K562 (cell line): ENCODE results near the gene MDP1. TPM values are rescaled to one million over a fixed set of nuclear protein-coding genes. Genes with fewer than 3 reads are reported as not detected.

Source experiments
- ATAC-seq: fragments of 200-7000 bp; cut with Tn5 transposase; 3 replicates; pipeline ENCODE4 v1.9.1; 2020; ENCODE audit warnings: moderate library complexity
- BruUV-seq: library from RNA; stranded (reverse); fragments of 400-500 nt; replicated peaks from 2 replicates; lab custom pipeline; 2021; lab: Mats Ljungman, UMichigan
- CTCF ChIA-PET: fragments of 300-600 bp; formaldehyde crosslinking; extraction: SDS; loops from one replicate; lab custom pipeline; 2021; ENCODE audit warnings: low intra/inter-chr PET ratio; lab: Yijun Ruan, JAX
- POLR2A ChIA-PET: fragments of 300-600, 350-650 bp; sonication (Branson Sonifier 250); formaldehyde crosslinking; extraction: SDS; loops from one replicate; lab custom pipeline; 2021; ENCODE audit warnings: antibody characterized with exemption, inconsistent platforms; lab: Yijun Ruan, JAX
- DNase-seq, 4 experiments: peaks; one replicate each; pipeline versions ENCODE4 v3.0.0 to v3.0.0-alpha.2; 2011 to 2018; ENCODE audit warnings: low spot score in 3 of 4, mixed read lengths in 3 of 4; ENCODE audit errors: extremely low read depth in 1 of 4
- FAIRE-seq: peaks from 2 replicates; lab custom pipeline; 2011; peaks lifted over from hg19 to GRCh38; lab: Jason Lieb, UNC
- H2AFZ ChIP-seq: 2 replicates; pipeline ENCODE4 v1.6.0; 2011; ENCODE audit warnings: low read depth, low read length, control low read depth, inconsistent platforms
- H3K27ac ChIP-seq: fragments of 200-600 bp; 3 replicates; pipeline ENCODE4 v1.8.0; 2011; ENCODE audit warnings: low read depth, mild to moderate bottlenecking, control low read depth, inconsistent platforms, low read length, moderate library complexity, mixed read lengths; ENCODE audit errors: extremely low read depth
- H3K27me3 ChIP-seq, 2 experiments: fragments of 300-600 bp in 1 of 2; 2 replicates in 1 of 2; 3 replicates in 1 of 2; pipeline versions ENCODE4 v1.6.0 to v1.8.0; 2011; ENCODE audit warnings: inconsistent platforms in 2 of 2, low read length in 2 of 2, mild to moderate bottlenecking in 1 of 2, mixed read lengths in 1 of 2, moderate library complexity in 1 of 2; ENCODE audit not compliant: control insufficient read depth in 2 of 2, insufficient read depth in 2 of 2
- H3K36me3 ChIP-seq: fragments of 300-600 bp; 3 replicates; pipeline ENCODE4 v1.8.0; 2011; ENCODE audit warnings: mild to moderate bottlenecking, low read length, inconsistent platforms; ENCODE audit not compliant: control insufficient read depth, insufficient read depth
- H3K4me1 ChIP-seq, 2 experiments: fragments of 200-600 bp in 1 of 2; replicated peaks in 1 of 2; 2 replicates in 1 of 2; 3 replicates in 1 of 2; pipeline versions ENCODE4 v1.5.1 to v1.8.0; 2011; ENCODE audit warnings: inconsistent platforms in 2 of 2, low read length in 2 of 2, mild to moderate bottlenecking in 1 of 2, mixed read lengths in 1 of 2, moderate library complexity in 1 of 2; ENCODE audit not compliant: control insufficient read depth in 2 of 2, insufficient read depth in 2 of 2
- H3K4me2 ChIP-seq: 2 replicates; pipeline ENCODE4 v1.6.1; 2011; ENCODE audit warnings: low read length, control low read depth, inconsistent platforms, mixed read lengths; ENCODE audit not compliant: insufficient read depth
- H3K4me3 ChIP-seq: fragments of 200-600 bp; sonication (generic), shearing (Covaris generic); 2 replicates; pipeline ENCODE4 v1.5.1; 2016; ENCODE audit warnings: control low read depth, inconsistent platforms
- H3K79me2 ChIP-seq: fragments of 200-600 bp; 3 replicates; pipeline ENCODE4 v1.8.0; 2011; ENCODE audit warnings: low read length, inconsistent platforms; ENCODE audit not compliant: control insufficient read depth, insufficient read depth
- H3K9ac ChIP-seq, 2 experiments: 2 replicates each; pipeline versions ENCODE4 v1.6.0 to v1.6.1; 2011; ENCODE audit warnings: low read depth in 2 of 2, low read length in 2 of 2, control low read depth in 1 of 2, inconsistent platforms in 1 of 2, mild to moderate bottlenecking in 1 of 2, mixed read lengths in 1 of 2; ENCODE audit not compliant: insufficient read depth in 1 of 2
- H3K9me1 ChIP-seq: one replicate; pipeline ENCODE4 v1.6.0; 2011; ENCODE audit warnings: inconsistent platforms, mild to moderate bottlenecking, low read length, moderate library complexity; ENCODE audit not compliant: control insufficient read depth, insufficient read depth
- H3K9me3 ChIP-seq: replicated peaks from 2 replicates; pipeline ENCODE4 v1.5.1; 2011; ENCODE audit warnings: low read depth, low read length, inconsistent platforms; ENCODE audit not compliant: control insufficient read depth, insufficient read depth
- H4K20me1 ChIP-seq: replicated peaks from 2 replicates; pipeline ENCODE4 v1.6.1; 2011; ENCODE audit warnings: low read length, inconsistent platforms, mixed read lengths; ENCODE audit not compliant: control insufficient read depth, insufficient read depth
- BRD4 ChIP-seq: fragments of 200-600 bp; sonication (generic); IDR thresholded peaks from 2 replicates; pipeline ENCODE4 v1.6.1; 2017; ENCODE audit warnings: inconsistent platforms
- DNMT1 ChIP-seq: fragments of 450-650 bp; IDR thresholded peaks from 2 replicates; pipeline ENCODE4 v1.6.1; 2016; ENCODE audit warnings: antibody characterized with exemption, mild to moderate bottlenecking
- ZBTB17 ChIP-seq: fragments of 450-650 bp; formaldehyde crosslinking; IDR thresholded peaks from 2 replicates; pipeline ENCODE4 v1.4.0; 2020; ENCODE audit warnings: mild to moderate bottlenecking
- ZC3H11A ChIP-seq: IDR thresholded peaks from 2 replicates; pipeline ENCODE4 v1.6.1; 2012; ENCODE audit warnings: low read depth, low read length, improper control_type of control experiment
- ZNF134 ChIP-seq: fragments of 250-450 bp; sonication (Bioruptor Pico); conservative IDR thresholded peaks from 2 replicates; pipeline ENCODE4 v1.4.0; 2020
- ZNF324 ChIP-seq: fragments of 250-450 bp; sonication (Bioruptor Pico); IDR thresholded peaks from 2 replicates; pipeline ENCODE4 v1.4.0; 2020; ENCODE audit warnings: mild to moderate bottlenecking
- WGBS: fragments of 100-300 bp; shearing (Covaris generic); methylation state at CpG from one replicate; pipeline ENCODE4 v1.1.6; 2016; ENCODE audit warnings: low coverage, mixed read lengths; ENCODE audit not compliant: insufficient coverage; ENCODE audit errors: missing lambda C conversion rate; 5-methylcytosine and 5-hydroxymethylcytosine counted together
- in situ Hi-C: fragments of 300-500 bp; cut with MboI; formaldehyde crosslinking; loops from 4 replicates; pipeline ENCODE4 v1.15.0; 2018; ENCODE audit warnings: inconsistent platforms, mixed read lengths
- intact Hi-C: fragments of 100-400 bp; cut with micrococcal nuclease; formaldehyde crosslinking; loops from 2 replicates; pipeline ENCODE4 v1.14.2; 2022
- polyA plus RNA-seq, 8 experiments: library from polyadenylated mRNA; depleted of rRNA in 4 of 8; stranded (reverse) in 5 of 8; unstranded in 3 of 8; fragments of >200 nt; fragmentation: Nextera tagmentation in 2 of 8; fragmentation: Illumina TruSeq in 1 of 8; extraction: Ambion mirVana in 2 of 8; extraction: Trizol in 1 of 8; gene quantifications; 2 replicates each; pipeline versions ENCODE4 v1.2.1 to v1.2.3, GENCODE V29; 2011 to 2014; ENCODE audit warnings: inconsistent platforms in 1 of 8, missing spikeins in 1 of 8
- total RNA-seq, 7 experiments: library from RNA; depleted of rRNA in 6 of 7; stranded (reverse); fragments of >200 nt in 6 of 7; fragmentation: Illumina TruSeq in 2 of 7; extraction: Trizol in 2 of 7; gene quantifications; 2 replicates each; pipeline versions ENCODE4 v1.2.1 to v1.2.3, GENCODE V29; 2011 to 2021; ENCODE audit warnings: low replicate concordance in 1 of 7
- TF ChIP-seq, protein P1 (sequence below): fragments of 450-650 bp; IDR thresholded peaks from 2 replicates; pipeline ENCODE4 v1.7.0; 2016; ENCODE audit warnings: borderline replicate concordance
- TF ChIP-seq, protein P2 (sequence below): fragments of 250-450 bp; sonication (Bioruptor Pico); IDR thresholded peaks from 2 replicates; pipeline ENCODE4 v1.6.1; 2021; ENCODE audit warnings: mild to moderate bottlenecking
- TF ChIP-seq, protein P3 (sequence below), 2 experiments: fragments of 450-650 bp; conservative IDR thresholded peaks; 2 replicates each; pipeline ENCODE4 v1.6.1; 2017; ENCODE audit warnings: mild to moderate bottlenecking in 2 of 2, moderate library complexity in 2 of 2

MDP1 gene
- total and polyA plus RNA-seq, 9 of the 15 experiments (the other 6 are each of a cell fraction or from before 2014, with no cell fraction given): 2.7 to 29.6 (median 11.0) TPM

DNA sequence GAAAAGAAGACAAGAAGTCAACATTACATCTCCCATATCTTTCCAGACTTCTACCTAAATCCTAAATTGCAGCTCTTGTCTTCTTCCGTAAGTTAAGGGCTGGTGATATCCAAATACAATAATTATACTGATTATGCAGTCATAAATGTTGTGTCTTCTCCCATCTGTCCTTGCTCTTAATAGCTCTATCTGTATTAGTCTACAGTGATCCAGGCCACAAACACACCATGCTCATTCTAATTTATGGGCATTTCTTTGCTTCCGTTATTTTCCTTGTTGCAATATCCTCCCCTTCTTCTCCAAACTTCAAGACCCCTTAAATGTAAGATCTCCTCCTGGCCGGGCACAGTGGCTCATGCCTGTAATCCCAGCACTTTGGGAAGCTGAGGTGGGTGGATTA, 3.7 kb upstream of the MDP1 start:
- TF ChIP-seq, protein P1, sequence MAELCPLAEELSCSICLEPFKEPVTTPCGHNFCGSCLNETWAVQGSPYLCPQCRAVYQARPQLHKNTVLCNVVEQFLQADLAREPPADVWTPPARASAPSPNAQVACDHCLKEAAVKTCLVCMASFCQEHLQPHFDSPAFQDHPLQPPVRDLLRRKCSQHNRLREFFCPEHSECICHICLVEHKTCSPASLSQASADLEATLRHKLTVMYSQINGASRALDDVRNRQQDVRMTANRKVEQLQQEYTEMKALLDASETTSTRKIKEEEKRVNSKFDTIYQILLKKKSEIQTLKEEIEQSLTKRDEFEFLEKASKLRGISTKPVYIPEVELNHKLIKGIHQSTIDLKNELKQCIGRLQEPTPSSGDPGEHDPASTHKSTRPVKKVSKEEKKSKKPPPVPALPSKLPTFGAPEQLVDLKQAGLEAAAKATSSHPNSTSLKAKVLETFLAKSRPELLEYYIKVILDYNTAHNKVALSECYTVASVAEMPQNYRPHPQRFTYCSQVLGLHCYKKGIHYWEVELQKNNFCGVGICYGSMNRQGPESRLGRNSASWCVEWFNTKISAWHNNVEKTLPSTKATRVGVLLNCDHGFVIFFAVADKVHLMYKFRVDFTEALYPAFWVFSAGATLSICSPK: no peak
- TF ChIP-seq DNMT1 (no peak), ZBTB17 (CRISPR knock-in tag) (no peak), BRD4 (no peak), ZC3H11A (no peak), ZNF324 (CRISPR knock-in tag) (no peak), ZNF134 (no peak)
- TF ChIP-seq, protein P2, sequence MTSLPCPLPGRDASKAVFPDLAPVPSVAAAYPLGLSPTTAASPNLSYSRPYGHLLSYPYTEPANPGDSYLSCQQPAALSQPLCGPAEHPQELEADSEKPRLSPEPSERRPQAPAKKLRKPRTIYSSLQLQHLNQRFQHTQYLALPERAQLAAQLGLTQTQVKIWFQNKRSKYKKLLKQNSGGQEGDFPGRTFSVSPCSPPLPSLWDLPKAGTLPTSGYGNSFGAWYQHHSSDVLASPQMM (CRISPR knock-in tag): no peak
- TF ChIP-seq, protein P3, sequence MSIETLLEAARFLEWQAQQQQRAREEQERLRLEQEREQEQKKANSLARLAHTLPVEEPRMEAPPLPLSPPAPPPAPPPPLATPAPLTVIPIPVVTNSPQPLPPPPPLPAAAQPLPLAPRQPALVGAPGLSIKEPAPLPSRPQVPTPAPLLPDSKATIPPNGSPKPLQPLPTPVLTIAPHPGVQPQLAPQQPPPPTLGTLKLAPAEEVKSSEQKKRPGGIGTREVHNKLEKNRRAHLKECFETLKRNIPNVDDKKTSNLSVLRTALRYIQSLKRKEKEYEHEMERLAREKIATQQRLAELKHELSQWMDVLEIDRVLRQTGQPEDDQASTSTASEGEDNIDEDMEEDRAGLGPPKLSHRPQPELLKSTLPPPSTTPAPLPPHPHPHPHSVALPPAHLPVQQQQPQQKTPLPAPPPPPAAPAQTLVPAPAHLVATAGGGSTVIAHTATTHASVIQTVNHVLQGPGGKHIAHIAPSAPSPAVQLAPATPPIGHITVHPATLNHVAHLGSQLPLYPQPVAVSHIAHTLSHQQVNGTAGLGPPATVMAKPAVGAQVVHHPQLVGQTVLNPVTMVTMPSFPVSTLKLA (conservative IDR thresholded peaks at IDR 0.05): no peak
- H3K27ac ChIP-seq: no peak overlapping the region
- ChIA-PET CTCF (no interaction called here), POLR2A (no interaction called here)
- no peaks in the 10 kb centered on the region for H4K20me1 ChIP-seq
- ATAC-seq (no peak), DNase-seq (no peak), FAIRE-seq (no peak)
- H3K4me2 ChIP-seq: no peak overlapping the region
- in situ Hi-C loops: no loop called here
- peaks cover 18% of the 10 kb centered on the region for H3K79me2 ChIP-seq
- no peak overlapping the region for H3K4me3 ChIP-seq
- peaks cover 1 to 4% of the 10 kb centered on the region in 2 experiments; a peak in 4 of 5 replicates for H3K4me1 ChIP-seq
- H3K9ac ChIP-seq: no peak overlapping the region
- H3K9me1 ChIP-seq: no peaks in the 10 kb centered on the region
- intact Hi-C loops: no loop called here
- H3K9me3 ChIP-seq: no peaks in the 10 kb centered on the region
- no peak overlapping the region for H2AFZ ChIP-seq
- 63% methylated on average over 3 of the region's 3 CpGs for WGBS
- peaks cover 9% of the 10 kb centered on the region; the same call in 2 of the 3 replicates for H3K36me3 ChIP-seq
- no peaks in the 10 kb centered on the region for H3K27me3 ChIP-seq
- no TSS peak for BruUV-seq
